ENCODE results near the gene FGF14.

Gene FGF14

GRCh38 chr13:101893021-101893420, 508.8 kb downstream of the FGF14 start:
- no peak overlapping the region for H3K4me3 ChIP-seq (ENCODE audit: low read depth, low read length)
- no peak for TF ChIP-seq CTCF (conservative IDR thresholded peaks at IDR 0.05; ENCODE audit: low read depth, low read length)
- DNase-seq (ENCODE audit: low read depth): no peak

- TF ChIP-seq CTCF (conservative IDR thresholded peaks at IDR 0.05; ENCODE audit: low read depth, low read length): no peak
- DNase-seq (ENCODE audit: low read depth): no peak
- H3K4me3 ChIP-seq (ENCODE audit: low read depth, low read length): no peak overlapping the region
Measured at GRCh38 chr13:101892296-101892695, 509.6 kb downstream of the FGF14 start.

GRCh38 chr13:101881593-101881992, 520.3 kb downstream of the FGF14 start:
- TF ChIP-seq CTCF (conservative IDR thresholded peaks at IDR 0.05; ENCODE audit: low read depth, low read length): no peak
- DNase-seq (ENCODE audit: low read depth): no peak
- no peak overlapping the region for H3K4me3 ChIP-seq (ENCODE audit: low read depth, low read length)

GRCh38 chr13:101880581-101880980, 521.3 kb downstream of the FGF14 start:
- no peak overlapping the region for H3K4me3 ChIP-seq (ENCODE audit: low read depth, low read length)
- TF ChIP-seq CTCF (conservative IDR thresholded peaks at IDR 0.05; ENCODE audit: low read depth, low read length): no peak
- no peak for DNase-seq (ENCODE audit: low read depth)

- no peak for TF ChIP-seq CTCF (conservative IDR thresholded peaks at IDR 0.05; ENCODE audit: low read depth, low read length)
- H3K4me3 ChIP-seq (ENCODE audit: low read depth, low read length): no peak overlapping the region
- DNase-seq (ENCODE audit: low read depth): no peak
Measured at GRCh38 chr13:101876951-101877350, 524.9 kb downstream of the FGF14 start.

GRCh38 chr13:101875717-101876393, 526.0 kb downstream of the FGF14 start:
- no peak for TF ChIP-seq CTCF (conservative IDR thresholded peaks at IDR 0.05; ENCODE audit: low read depth, low read length)
- no peak overlapping the region for H3K4me3 ChIP-seq (ENCODE audit: low read depth, low read length)
- DNase-seq (ENCODE audit: low read depth): peak; percentile 97

- no peak overlapping the region for H3K4me3 ChIP-seq (ENCODE audit: low read depth, low read length)
- no peak for DNase-seq (ENCODE audit: low read depth)
- TF ChIP-seq CTCF (conservative IDR thresholded peaks at IDR 0.05; ENCODE audit: low read depth, low read length): no peak
Measured at GRCh38 chr13:101875091-101875490, 526.8 kb downstream of the FGF14 start.

All from choroid plexus epithelial cell (primary cell).